ENCODE measurements around the gene ASGR2.
"Not testable (repeated sequence)": the region's sequence is repeated elsewhere in the genome, so short reads cannot be mapped to it uniquely, and the experiment has no call there.

The ASGR2 gene

DNA sequence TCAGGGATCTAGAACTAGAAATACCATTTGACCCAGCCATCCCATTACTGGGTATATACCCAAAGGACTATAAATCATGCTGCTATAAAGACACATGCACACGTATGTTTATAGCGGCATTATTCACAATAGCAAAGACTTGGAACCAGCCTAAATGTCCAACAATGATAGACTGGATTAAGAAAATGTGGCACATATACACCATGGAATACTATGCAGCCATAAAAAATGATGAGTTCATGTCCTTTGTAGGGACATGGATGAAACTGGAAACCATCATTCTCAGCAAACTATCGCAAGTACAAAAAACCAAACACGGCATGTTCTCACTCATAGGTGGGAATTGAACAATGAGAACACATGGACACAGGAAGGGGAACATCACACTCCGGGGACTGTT, 12.9 kb upstream of the ASGR2 start:
- H3K36me3 ChIP-seq (ENCODE audit: control insufficient read depth, insufficient read depth, low read length); H3K27ac ChIP-seq (ENCODE audit: insufficient read depth, low read length, poor library complexity, severe bottlenecking); H3K4me3 ChIP-seq (ENCODE audit: insufficient read depth, low read depth, low read length, poor library complexity, severe bottlenecking); H3K4me1 ChIP-seq (ENCODE audit: control insufficient read depth, insufficient read depth, low read length, poor library complexity, severe bottlenecking); H3K27me3 ChIP-seq (replicated peaks; ENCODE audit: control insufficient read depth, insufficient read depth, low read length, poor library complexity, severe bottlenecking); H3K9me3 ChIP-seq (ENCODE audit: control insufficient read depth, low read length); DNase-seq: not testable (repeated sequence)

DNA sequence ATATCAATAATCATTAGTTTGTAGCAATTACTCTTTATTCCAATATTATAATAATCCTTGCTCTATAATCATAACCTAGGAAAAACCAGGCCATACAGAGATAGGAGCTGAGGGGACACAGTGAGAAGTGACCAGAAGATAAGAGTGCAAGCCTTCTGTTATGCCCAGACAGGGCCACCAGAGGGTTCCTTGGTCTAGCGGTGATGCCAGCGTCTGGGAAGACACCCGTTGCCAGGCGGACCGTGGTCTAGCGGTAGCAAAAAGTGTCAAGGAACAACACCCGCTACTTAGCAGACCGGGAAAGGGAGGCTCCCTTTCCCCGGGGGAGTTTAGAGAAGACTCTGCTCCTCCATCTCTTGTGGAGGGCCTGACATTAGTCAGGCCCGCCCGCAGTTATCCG, 11.8 kb upstream of the ASGR2 start:
- not testable (repeated sequence) for H3K27me3 ChIP-seq (replicated peaks; ENCODE audit: control insufficient read depth, insufficient read depth, low read length, poor library complexity, severe bottlenecking); H3K36me3 ChIP-seq (ENCODE audit: control insufficient read depth, insufficient read depth, low read length); H3K4me3 ChIP-seq (ENCODE audit: insufficient read depth, low read depth, low read length, poor library complexity, severe bottlenecking); H3K9me3 ChIP-seq (ENCODE audit: control insufficient read depth, low read length); H3K4me1 ChIP-seq (ENCODE audit: control insufficient read depth, insufficient read depth, low read length, poor library complexity, severe bottlenecking); H3K27ac ChIP-seq (ENCODE audit: insufficient read depth, low read length, poor library complexity, severe bottlenecking); DNase-seq

DNA sequence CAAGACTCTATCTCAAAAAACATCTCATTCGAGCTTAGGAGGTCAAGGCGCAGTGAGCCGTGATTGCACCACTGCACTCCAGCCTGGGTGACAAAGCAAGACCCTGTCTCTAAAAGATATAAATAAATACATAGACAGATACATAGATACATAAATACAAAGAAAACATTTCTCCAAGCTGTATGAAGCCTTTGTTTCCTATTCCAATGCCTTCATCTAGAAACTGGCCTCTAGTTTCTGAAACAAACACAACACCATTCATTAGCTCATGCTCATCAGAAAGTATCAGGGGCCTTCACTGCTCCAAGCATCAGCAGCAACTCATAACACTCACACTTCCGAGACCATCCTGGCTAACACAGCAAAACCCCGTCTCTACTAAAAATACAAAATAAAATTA, 10.3 kb upstream of the ASGR2 start:
- H3K9me3 ChIP-seq (ENCODE audit: control insufficient read depth, low read length): no peaks in the 10 kb centered on the region
- H3K27me3 ChIP-seq (replicated peaks; ENCODE audit: control insufficient read depth, insufficient read depth, low read length, poor library complexity, severe bottlenecking): no peaks in the 10 kb centered on the region
- no peak for DNase-seq
- H3K4me1 ChIP-seq (ENCODE audit: control insufficient read depth, insufficient read depth, low read length, poor library complexity, severe bottlenecking): no peaks in the 10 kb centered on the region
- H3K4me3 ChIP-seq (ENCODE audit: insufficient read depth, low read depth, low read length, poor library complexity, severe bottlenecking): no peak overlapping the region
- H3K27ac ChIP-seq (ENCODE audit: insufficient read depth, low read length, poor library complexity, severe bottlenecking): no peak overlapping the region
- H3K36me3 ChIP-seq (ENCODE audit: control insufficient read depth, insufficient read depth, low read length): no peaks in the 10 kb centered on the region

DNA sequence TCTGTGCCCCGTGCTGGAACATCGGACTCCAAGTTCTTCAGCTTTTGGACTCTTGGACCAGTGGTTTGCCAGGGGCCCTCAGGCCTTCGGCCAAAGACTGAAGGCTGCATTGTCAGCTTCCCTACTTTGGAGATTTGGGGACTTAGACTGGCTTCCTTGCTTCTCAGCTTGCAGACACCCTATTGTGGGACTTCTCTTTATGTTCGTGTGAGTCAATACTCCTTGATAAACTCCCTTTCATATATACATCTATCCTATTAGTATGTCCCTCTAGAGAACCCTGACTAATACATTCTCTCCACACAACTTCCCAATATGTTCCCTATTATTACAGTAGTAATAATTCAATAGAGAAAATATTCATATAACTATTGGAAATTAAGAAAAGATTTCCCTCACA, 9.2 kb upstream of the ASGR2 start:
- no peaks in the 10 kb centered on the region for H3K4me1 ChIP-seq (ENCODE audit: control insufficient read depth, insufficient read depth, low read length, poor library complexity, severe bottlenecking)
- no peak overlapping the region for H3K4me3 ChIP-seq (ENCODE audit: insufficient read depth, low read depth, low read length, poor library complexity, severe bottlenecking)
- H3K27ac ChIP-seq (ENCODE audit: insufficient read depth, low read length, poor library complexity, severe bottlenecking): no peak overlapping the region
- no peaks in the 10 kb centered on the region for H3K36me3 ChIP-seq (ENCODE audit: control insufficient read depth, insufficient read depth, low read length)
- no peak for DNase-seq
- no peaks in the 10 kb centered on the region for H3K9me3 ChIP-seq (ENCODE audit: control insufficient read depth, low read length)
- no peaks in the 10 kb centered on the region for H3K27me3 ChIP-seq (replicated peaks; ENCODE audit: control insufficient read depth, insufficient read depth, low read length, poor library complexity, severe bottlenecking)

DNA sequence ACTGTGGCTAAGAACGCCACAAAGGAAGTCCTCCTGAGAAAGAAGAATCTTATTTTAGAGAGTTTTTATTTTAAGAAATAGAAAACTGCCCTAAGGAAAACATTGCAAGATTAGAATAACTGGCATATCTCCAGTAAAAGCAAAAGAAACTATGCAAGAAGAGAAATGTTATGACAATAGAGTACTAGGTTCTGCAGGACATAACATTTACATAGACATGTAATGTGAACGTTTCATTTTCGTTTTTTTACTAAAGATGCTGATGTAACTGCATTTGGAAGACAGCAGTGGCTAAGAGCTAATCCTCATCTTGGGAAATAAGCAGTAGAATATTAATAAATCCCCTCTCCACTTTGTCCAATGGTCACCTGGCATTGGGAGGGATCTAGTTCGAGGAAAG, 7.8 kb upstream of the ASGR2 start:
- no peaks in the 10 kb centered on the region for H3K9me3 ChIP-seq (ENCODE audit: control insufficient read depth, low read length)
- no peak for DNase-seq
- H3K27ac ChIP-seq (ENCODE audit: insufficient read depth, low read length, poor library complexity, severe bottlenecking): no peak overlapping the region
- H3K36me3 ChIP-seq (ENCODE audit: control insufficient read depth, insufficient read depth, low read length): no peaks in the 10 kb centered on the region
- no peaks in the 10 kb centered on the region for H3K27me3 ChIP-seq (replicated peaks; ENCODE audit: control insufficient read depth, insufficient read depth, low read length, poor library complexity, severe bottlenecking)
- H3K4me1 ChIP-seq (ENCODE audit: control insufficient read depth, insufficient read depth, low read length, poor library complexity, severe bottlenecking): no peaks in the 10 kb centered on the region
- no peak overlapping the region for H3K4me3 ChIP-seq (ENCODE audit: insufficient read depth, low read depth, low read length, poor library complexity, severe bottlenecking)

DNA sequence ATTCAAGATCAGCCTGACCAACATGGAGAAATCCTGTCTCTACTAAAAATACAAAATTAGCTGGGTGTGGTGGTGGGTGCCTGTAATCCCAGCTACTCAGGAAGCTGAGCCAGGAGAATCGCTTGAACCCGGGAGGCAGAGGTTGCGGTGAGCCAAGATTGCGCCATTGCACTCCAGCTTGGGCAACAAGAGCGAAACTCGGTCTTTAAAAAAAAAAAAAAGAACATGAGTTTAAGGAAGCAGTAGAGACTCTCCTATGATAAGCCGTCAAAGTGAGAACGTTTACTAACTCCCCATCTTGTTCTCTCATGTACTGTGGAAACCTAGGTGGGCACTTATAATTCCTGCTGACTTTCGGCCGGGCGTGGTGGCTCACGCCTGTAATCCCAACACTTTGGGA, 6.0 kb upstream of the ASGR2 start:
- not testable (repeated sequence) for H3K27ac ChIP-seq (ENCODE audit: insufficient read depth, low read length, poor library complexity, severe bottlenecking); H3K9me3 ChIP-seq (ENCODE audit: control insufficient read depth, low read length); H3K36me3 ChIP-seq (ENCODE audit: control insufficient read depth, insufficient read depth, low read length); H3K4me1 ChIP-seq (ENCODE audit: control insufficient read depth, insufficient read depth, low read length, poor library complexity, severe bottlenecking); H3K27me3 ChIP-seq (replicated peaks; ENCODE audit: control insufficient read depth, insufficient read depth, low read length, poor library complexity, severe bottlenecking); H3K4me3 ChIP-seq (ENCODE audit: insufficient read depth, low read depth, low read length, poor library complexity, severe bottlenecking); DNase-seq

DNA sequence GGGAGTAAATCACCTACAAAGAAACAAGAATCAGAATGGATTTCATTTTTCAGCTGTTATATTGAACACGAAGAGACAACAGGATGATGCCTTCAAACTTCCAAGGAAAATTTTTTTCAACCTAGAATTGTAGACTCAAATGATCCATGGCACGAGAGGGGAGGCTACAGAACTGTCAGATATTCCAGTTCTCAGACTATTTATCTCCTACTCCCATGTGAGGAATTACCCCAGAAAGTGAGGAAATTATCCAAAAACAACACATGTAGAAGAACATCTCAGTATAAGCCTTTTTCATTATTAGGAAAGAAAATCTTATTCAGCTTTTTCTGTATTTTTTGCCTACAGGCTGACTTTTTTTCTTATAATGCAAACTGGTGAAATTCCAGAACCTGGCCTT, 5.5 kb upstream of the ASGR2 start:
- Histone ChIP-seq H3K27me3 (replicated peaks; ENCODE audit: control insufficient read depth, insufficient read depth, low read length, poor library complexity, severe bottlenecking) (no peaks in the 10 kb centered on the region), H3K9me3 (ENCODE audit: control insufficient read depth, low read length) (no peaks in the 10 kb centered on the region), H3K36me3 (ENCODE audit: control insufficient read depth, insufficient read depth, low read length) (no peaks in the 10 kb centered on the region), H3K4me1 (ENCODE audit: control insufficient read depth, insufficient read depth, low read length, poor library complexity, severe bottlenecking) (no peaks in the 10 kb centered on the region), H3K27ac (ENCODE audit: insufficient read depth, low read length, poor library complexity, severe bottlenecking) (no peak overlapping the region), H3K4me3 (ENCODE audit: insufficient read depth, low read depth, low read length, poor library complexity, severe bottlenecking) (no peak overlapping the region)
- DNase-seq: no peak

DNA sequence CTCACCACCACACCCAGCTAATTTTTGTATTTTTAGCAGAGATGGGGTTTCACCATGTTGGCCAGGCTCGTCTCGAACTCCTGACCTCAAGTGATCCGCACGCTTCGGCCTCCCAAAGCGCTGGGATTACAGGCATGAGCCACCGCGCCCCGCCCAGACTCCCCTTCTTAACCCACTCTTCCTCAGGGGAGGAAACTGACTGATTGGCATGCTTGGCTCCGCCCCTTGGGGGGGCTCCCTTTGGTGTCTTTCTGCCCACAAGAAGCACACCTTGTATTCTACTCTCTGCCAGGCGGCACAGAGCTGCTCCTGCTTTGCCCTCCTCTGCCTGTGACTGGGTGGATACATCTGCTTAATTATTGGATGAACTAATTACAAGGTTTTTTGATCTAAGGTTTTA, 4.7 kb upstream of the ASGR2 start:
- no peak overlapping the region for H3K4me3 ChIP-seq (ENCODE audit: insufficient read depth, low read depth, low read length, poor library complexity, severe bottlenecking)
- no peak for DNase-seq
- H3K27me3 ChIP-seq (replicated peaks; ENCODE audit: control insufficient read depth, insufficient read depth, low read length, poor library complexity, severe bottlenecking): no peaks in the 10 kb centered on the region

DNA sequence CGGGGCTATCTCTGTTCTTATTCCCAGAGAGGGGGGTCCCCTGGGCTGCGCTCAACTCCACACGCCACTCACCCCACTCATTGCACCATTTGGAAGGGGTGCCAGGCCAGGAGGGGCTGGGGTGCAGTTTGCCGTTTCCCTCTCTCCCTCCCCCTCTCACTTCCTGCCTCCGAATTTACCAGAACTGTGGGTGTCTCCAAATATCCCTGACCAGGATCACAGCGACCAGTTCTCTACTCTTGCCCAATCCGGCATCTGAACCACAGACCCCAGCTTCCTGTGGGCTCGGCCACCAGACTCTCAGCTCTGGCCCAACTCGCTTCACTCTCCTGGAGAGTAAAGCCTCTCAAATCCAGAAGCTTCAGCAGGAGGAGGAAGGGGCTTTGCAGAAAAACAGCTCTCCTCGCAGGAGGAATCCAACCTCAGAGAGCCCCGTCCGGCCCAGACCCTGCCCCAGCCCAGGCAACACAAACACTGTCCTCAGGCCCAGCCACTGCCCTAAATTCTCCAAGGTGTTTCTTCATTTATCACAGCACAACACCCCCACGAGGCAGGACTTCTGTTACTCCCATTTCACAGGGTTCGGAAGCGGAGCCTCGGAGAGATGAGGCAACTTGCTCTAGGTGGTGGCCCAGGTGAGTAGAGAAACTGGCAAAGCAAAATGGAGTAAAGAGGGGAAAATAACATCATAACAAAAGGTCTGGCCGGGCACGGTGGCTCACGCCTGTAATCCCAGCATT, 423 bp upstream of the ASGR2 start:
- Histone ChIP-seq H3K9me3 (ENCODE audit: control insufficient read depth, low read length) (no peaks in the 10 kb centered on the region), H3K4me1 (ENCODE audit: control insufficient read depth, insufficient read depth, low read length, poor library complexity, severe bottlenecking) (no peaks in the 10 kb centered on the region), H3K4me3 (ENCODE audit: insufficient read depth, low read depth, low read length, poor library complexity, severe bottlenecking) (no peak overlapping the region), H3K27me3 (replicated peaks; ENCODE audit: control insufficient read depth, insufficient read depth, low read length, poor library complexity, severe bottlenecking) (no peaks in the 10 kb centered on the region), H3K36me3 (ENCODE audit: control insufficient read depth, insufficient read depth, low read length) (no peaks in the 10 kb centered on the region), H3K27ac (ENCODE audit: insufficient read depth, low read length, poor library complexity, severe bottlenecking) (no peak overlapping the region)
- no peak for DNase-seq

More for the DNA sequence above, 4.7 kb upstream of the ASGR2 start:
- H3K9me3 ChIP-seq (ENCODE audit: control insufficient read depth, low read length): no peaks in the 10 kb centered on the region
- no peak overlapping the region for H3K27ac ChIP-seq (ENCODE audit: insufficient read depth, low read length, poor library complexity, severe bottlenecking)
- H3K36me3 ChIP-seq (ENCODE audit: control insufficient read depth, insufficient read depth, low read length): no peaks in the 10 kb centered on the region
- H3K4me1 ChIP-seq (ENCODE audit: control insufficient read depth, insufficient read depth, low read length, poor library complexity, severe bottlenecking): no peaks in the 10 kb centered on the region

DNA sequence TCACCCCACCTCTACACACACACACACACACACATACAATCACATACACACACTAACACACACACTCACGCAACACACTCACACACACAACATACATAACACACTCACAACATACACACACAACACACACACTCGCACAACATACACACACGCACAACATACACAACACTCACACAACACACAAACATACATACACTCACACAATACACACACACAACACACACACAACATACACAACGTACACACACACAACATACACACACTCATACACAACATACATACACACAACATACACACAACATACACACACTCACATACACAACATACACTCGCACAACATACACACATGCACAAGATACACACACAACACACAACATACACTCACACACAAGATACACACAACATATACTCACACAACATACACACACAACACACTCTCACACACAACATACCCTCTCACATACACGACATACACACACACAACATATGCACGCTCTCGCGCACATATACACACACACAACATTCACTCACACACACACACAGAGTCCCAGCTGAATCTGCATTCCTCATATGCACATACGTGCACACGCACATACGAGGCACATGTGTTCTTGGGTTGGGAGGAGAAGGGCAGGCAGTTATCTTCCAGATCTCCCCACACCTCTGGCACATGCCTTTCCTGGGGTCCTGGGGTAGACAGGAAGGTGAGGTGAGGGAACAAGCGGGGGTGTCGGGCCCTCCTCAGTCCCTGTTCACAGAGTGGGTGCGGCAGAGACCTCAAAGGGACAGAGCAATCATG, 1.1 kb downstream of the ASGR2 start:
- H3K4me3 ChIP-seq (ENCODE audit: insufficient read depth, low read depth, low read length, poor library complexity, severe bottlenecking): no peak overlapping the region
- H3K27me3 ChIP-seq (replicated peaks; ENCODE audit: control insufficient read depth, insufficient read depth, low read length, poor library complexity, severe bottlenecking): no peaks in the 10 kb centered on the region

More for the DNA sequence above, 1.1 kb downstream of the ASGR2 start:
- DNase-seq: no peak
- Histone ChIP-seq H3K9me3 (ENCODE audit: control insufficient read depth, low read length) (no peaks in the 10 kb centered on the region), H3K27ac (ENCODE audit: insufficient read depth, low read length, poor library complexity, severe bottlenecking) (no peak overlapping the region), H3K36me3 (ENCODE audit: control insufficient read depth, insufficient read depth, low read length) (no peaks in the 10 kb centered on the region), H3K4me1 (ENCODE audit: control insufficient read depth, insufficient read depth, low read length, poor library complexity, severe bottlenecking) (no peaks in the 10 kb centered on the region)
